ENCODE results near the gene SCN2B. TPM values are rescaled to one million over a fixed set of nuclear protein-coding genes. Genes with fewer than 3 reads are reported as not detected.
A peak's percentile ranks its signal among the peaks of the same experiment; 100 is the strongest.

The SCN2B gene
- total RNA-seq, 1 experiment from 2014 or later = not detected

DNA sequence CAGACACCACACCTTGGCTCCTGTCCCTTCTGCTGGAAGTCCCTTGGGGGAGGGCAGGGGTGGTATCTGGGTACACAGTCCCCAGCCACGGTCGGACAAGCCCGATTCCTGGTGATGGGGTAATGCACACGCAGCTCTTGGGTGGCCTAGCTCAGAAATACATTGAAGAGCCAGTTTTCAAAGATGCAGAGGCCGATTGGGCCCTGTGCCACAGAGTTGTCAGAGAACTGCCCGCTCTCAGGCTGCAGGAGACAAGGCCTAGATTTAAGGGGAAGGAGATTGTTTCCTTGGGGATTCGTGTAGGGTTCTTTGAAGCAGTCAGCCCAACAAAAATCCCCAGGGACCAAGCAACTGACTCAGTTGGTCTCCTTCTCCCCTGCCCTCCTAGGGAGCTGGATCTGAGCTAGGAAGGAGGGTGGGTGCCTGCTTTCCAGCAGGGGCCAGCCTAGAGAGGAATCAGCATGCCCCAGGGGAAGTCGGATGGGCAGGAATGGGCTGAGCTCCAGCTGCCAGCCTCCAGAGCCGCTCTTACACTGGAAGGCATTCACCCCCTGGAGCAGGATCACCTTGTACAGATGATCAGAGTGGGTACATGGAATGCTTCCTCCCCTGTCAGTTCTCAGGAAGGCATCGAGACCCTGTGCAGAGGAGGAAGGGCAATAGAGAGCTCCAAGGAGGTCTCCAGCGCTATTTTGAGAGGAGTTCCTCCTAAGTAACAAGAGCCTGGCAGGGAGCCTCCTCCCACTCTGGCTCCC is 20.5 kb downstream of the SCN2B start:
- Histone ChIP-seq H3K9me3 (replicated peaks) (no peaks in the 10 kb centered on the region), H3K36me3 (no peaks in the 10 kb centered on the region), H3K27me3 (peaks cover 17% of the 10 kb centered on the region; the same call in 1 of the 2 replicates), H3K4me3 (no peak overlapping the region), H3K27ac (no peak overlapping the region), H3K4me1 (no peaks in the 10 kb centered on the region)
- no peak for DNase-seq

DNA sequence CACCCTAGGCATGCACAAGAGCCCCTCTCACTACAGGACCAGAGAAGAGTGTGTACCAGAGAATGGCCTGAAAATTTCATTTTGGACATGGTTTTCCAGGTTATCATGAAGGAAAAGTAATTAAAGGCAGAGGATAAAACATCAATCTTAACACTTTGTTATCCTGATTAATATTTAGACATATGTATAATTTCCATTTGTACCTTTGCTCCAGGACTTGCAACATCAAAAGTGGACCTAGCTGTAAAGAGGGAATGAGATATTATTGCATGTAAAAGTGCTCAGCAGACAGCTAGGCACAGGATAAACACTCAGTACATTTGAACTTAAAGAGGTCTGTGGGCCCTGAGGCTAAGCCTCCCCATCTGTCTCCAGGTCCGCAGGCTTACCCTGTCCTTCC is 21.8 kb downstream of the SCN2B start:
- H3K27me3 ChIP-seq = peaks cover 17% of the 10 kb centered on the region; the same call in 1 of the 2 replicates

DNA sequence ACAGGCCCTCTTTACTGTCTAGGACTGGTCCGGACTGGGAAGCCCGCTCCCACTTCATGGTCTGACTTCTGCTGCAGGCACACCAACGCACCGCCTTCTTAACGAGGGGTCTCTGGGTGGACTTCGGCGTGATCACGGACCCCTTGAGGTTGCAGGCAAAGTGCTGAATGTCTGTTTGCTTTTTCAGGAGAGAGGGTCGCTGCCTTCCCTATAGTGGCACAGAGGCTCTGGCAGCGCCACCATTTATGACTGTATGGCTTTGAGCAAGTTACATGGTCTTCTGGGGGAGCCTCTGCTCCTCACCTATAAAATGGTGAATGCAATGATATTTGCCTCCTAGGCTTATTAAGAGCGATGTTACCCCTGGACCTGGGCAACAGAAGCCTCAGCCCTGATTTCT is 22.5 kb downstream of the SCN2B start:
- Histone ChIP-seq H3K4me1 (no peaks in the 10 kb centered on the region), H3K27me3 (peaks cover 17% of the 10 kb centered on the region; the same call in 1 of the 2 replicates), H3K4me3 (no peak overlapping the region), H3K9me3 (replicated peaks) (no peaks in the 10 kb centered on the region), H3K36me3 (no peaks in the 10 kb centered on the region), H3K27ac (no peak overlapping the region)
- no peak for DNase-seq

More for the DNA sequence above, 21.8 kb downstream of the SCN2B start:
- Histone ChIP-seq H3K4me1 (no peaks in the 10 kb centered on the region), H3K36me3 (no peaks in the 10 kb centered on the region), H3K27ac (no peak overlapping the region), H3K4me3 (no peak overlapping the region), H3K9me3 (replicated peaks) (no peaks in the 10 kb centered on the region)
- no peak for DNase-seq

- Histone ChIP-seq H3K27me3 (peaks cover 17% of the 10 kb centered on the region; the same call in 1 of the 2 replicates), H3K9me3 (replicated peaks) (no peaks in the 10 kb centered on the region), H3K27ac (no peak overlapping the region), H3K36me3 (no peaks in the 10 kb centered on the region), H3K4me1 (no peaks in the 10 kb centered on the region), H3K4me3 (no peak overlapping the region)
- no peak for DNase-seq
These were observed 22.9 kb downstream of the SCN2B start for GRCh38 chr11:118153516-118153915.

DNA sequence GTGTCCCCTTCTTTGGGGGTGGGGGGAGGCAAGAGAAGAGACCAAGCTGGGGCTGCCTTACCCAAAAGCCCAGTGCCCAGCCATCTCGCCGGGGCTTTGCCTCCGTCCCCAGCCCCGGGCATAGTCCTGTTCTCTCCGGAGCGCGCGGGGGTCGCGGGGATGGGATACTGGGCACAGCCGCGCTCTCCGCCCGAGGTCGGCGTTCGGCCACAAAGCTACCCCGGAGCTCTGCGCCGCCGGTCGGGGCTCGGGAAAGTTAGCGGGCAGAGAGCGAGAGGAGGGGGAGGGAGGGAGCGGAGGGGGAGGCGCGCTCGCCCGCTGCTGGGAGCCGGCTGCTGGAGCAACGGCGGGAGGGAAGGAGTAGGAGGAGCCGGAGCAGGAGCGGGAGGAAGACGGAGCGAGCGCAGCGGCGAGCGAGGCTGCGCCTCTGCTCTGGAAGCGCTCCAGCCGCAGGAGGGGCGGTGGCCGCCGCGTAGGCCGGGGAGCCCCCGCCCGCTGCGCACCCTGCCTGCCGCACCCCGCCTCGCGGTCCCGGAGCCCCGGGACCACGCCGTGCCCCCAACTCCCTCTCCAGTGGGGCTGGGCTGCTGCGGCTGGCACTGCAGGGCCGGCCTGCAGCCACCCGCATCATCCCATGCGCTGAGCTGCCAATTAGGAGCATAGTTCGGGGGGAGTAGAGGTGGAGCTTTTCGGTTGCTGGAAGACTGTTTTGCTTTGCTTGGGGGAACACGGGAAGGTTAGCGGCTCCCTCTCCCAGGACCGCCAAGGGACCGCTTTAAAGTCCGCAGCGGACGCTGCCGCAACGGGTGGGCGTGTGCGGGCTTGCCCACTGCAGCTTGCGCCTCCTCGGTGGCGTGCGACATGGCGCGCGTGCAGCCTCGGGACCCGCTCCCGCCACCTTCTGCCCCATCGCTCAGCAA is 23.6 kb downstream of the SCN2B start, which contains the start of gene SCN4B:
TSS of gene SCN4B (minus strand) at position 272 of the 920 bp plus-strand sequence. CDS start at position 122, 150 bp downstream.
- Histone ChIP-seq H3K4me3 (peak within 1 kb of the TSS; percentile 43), H3K36me3 (no peaks in the 10 kb centered on the region), H3K27ac (no peak within 1 kb of the TSS), H3K9me3 (replicated peaks) (no peaks in the 10 kb centered on the region), H3K4me1 (no peaks in the 10 kb centered on the region), H3K27me3 (peaks cover 17% of the 10 kb centered on the region; the same call in 1 of the 2 replicates)
- peak; percentile 21 to 35 for DNase-seq

GRCh38 chr11:118152020-118152551 is 24.4 kb downstream of the SCN2B start:
- H3K27ac ChIP-seq = no peak overlapping the region
- DNase-seq = no peak
- no peaks in the 10 kb centered on the region for H3K9me3 ChIP-seq (replicated peaks)
- no peaks in the 10 kb centered on the region for H3K36me3 ChIP-seq
- peaks cover 17% of the 10 kb centered on the region; the same call in 1 of the 2 replicates for H3K27me3 ChIP-seq
- H3K4me3 ChIP-seq = no peak overlapping the region
- H3K4me1 ChIP-seq = no peaks in the 10 kb centered on the region

GRCh38 chr11:118151431-118151830 is 25.0 kb downstream of the SCN2B start:
- no peak for DNase-seq
- H3K27ac ChIP-seq = no peak overlapping the region

GRCh38 chr11:118149493-118149892 is 26.9 kb downstream of the SCN2B start:
- no peaks in the 10 kb centered on the region for H3K4me1 ChIP-seq
- H3K36me3 ChIP-seq = no peaks in the 10 kb centered on the region
- no peak overlapping the region for H3K4me3 ChIP-seq
- no peak for DNase-seq
- H3K9me3 ChIP-seq (replicated peaks) = no peaks in the 10 kb centered on the region
- peaks cover 8% of the 10 kb centered on the region; the same call in 1 of the 2 replicates for H3K27me3 ChIP-seq
- no peak overlapping the region for H3K27ac ChIP-seq

More at GRCh38 chr11:118151431-118151830, 25.0 kb downstream of the SCN2B start:
- peaks cover 17% of the 10 kb centered on the region; the same call in 1 of the 2 replicates for H3K27me3 ChIP-seq
- no peaks in the 10 kb centered on the region for H3K4me1 ChIP-seq
- H3K9me3 ChIP-seq (replicated peaks) = no peaks in the 10 kb centered on the region
- H3K4me3 ChIP-seq = no peak overlapping the region
- no peaks in the 10 kb centered on the region for H3K36me3 ChIP-seq

GRCh38 chr11:118148856-118149255 is 27.6 kb downstream of the SCN2B start:
- Histone ChIP-seq H3K27me3 (peaks cover 8% of the 10 kb centered on the region; the same call in 1 of the 2 replicates), H3K4me1 (no peaks in the 10 kb centered on the region), H3K9me3 (replicated peaks) (no peaks in the 10 kb centered on the region), H3K27ac (no peak overlapping the region), H3K36me3 (no peaks in the 10 kb centered on the region), H3K4me3 (no peak overlapping the region)
- no peak for DNase-seq

- Histone ChIP-seq H3K36me3 (no peaks in the 10 kb centered on the region), H3K4me3 (no peak overlapping the region), H3K4me1 (no peaks in the 10 kb centered on the region), H3K27me3 (peaks cover 8% of the 10 kb centered on the region; the same call in 1 of the 2 replicates), H3K27ac (no peak overlapping the region), H3K9me3 (replicated peaks) (no peaks in the 10 kb centered on the region)
- DNase-seq = no peak
These were observed 28.2 kb downstream of the SCN2B start for GRCh38 chr11:118148240-118148639.

DNA sequence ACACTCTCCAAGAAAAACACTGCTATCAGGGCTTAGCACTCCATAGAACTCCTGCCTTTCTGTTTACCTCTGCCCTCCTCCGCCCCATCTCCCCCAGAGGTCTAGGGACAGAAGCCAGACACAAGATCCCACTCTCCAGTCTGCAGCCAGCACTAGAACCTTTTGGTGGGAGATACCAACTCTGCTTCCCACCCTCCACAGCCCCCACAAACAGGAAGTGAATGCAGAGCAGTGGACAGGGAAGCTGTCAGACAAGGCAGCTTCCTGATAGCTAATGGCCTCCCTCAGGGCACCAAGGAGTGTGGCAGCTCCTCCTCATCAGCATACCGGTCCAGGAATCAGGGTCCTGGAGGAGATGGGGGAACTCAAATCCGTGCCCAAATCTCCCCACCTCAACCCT is 28.9 kb downstream of the SCN2B start:
- Histone ChIP-seq H3K27ac (no peak overlapping the region), H3K9me3 (replicated peaks) (no peaks in the 10 kb centered on the region), H3K36me3 (no peaks in the 10 kb centered on the region), H3K27me3 (peaks cover 7% of the 10 kb centered on the region; the same call in 1 of the 2 replicates), H3K4me3 (no peak overlapping the region), H3K4me1 (no peaks in the 10 kb centered on the region)
- no peak for DNase-seq

DNA sequence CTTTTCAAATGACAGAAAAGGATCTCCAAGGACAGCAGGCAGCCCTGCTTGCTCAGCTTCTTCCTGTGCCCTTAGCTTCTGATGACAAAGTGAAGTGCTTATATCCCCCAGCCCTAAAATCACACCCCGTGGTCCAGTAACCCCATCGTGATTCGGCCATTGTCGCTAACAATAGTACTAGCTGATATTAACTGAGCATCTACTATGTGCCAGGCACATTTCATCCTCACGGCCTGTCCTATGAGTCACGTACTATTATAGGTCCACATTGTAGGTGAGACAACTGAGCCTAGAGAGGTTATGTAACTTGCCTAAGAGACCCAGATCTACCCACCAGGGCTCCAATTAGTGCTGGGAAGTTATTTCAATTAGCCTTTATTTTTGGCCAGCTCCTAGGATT is 29.9 kb downstream of the SCN2B start:
- Histone ChIP-seq H3K27me3 (peaks cover 2% of the 10 kb centered on the region; the same call in 1 of the 2 replicates), H3K36me3 (no peaks in the 10 kb centered on the region), H3K4me3 (no peak overlapping the region), H3K9me3 (replicated peaks) (no peaks in the 10 kb centered on the region), H3K4me1 (no peaks in the 10 kb centered on the region), H3K27ac (no peak overlapping the region)
- DNase-seq = no peak

DNA sequence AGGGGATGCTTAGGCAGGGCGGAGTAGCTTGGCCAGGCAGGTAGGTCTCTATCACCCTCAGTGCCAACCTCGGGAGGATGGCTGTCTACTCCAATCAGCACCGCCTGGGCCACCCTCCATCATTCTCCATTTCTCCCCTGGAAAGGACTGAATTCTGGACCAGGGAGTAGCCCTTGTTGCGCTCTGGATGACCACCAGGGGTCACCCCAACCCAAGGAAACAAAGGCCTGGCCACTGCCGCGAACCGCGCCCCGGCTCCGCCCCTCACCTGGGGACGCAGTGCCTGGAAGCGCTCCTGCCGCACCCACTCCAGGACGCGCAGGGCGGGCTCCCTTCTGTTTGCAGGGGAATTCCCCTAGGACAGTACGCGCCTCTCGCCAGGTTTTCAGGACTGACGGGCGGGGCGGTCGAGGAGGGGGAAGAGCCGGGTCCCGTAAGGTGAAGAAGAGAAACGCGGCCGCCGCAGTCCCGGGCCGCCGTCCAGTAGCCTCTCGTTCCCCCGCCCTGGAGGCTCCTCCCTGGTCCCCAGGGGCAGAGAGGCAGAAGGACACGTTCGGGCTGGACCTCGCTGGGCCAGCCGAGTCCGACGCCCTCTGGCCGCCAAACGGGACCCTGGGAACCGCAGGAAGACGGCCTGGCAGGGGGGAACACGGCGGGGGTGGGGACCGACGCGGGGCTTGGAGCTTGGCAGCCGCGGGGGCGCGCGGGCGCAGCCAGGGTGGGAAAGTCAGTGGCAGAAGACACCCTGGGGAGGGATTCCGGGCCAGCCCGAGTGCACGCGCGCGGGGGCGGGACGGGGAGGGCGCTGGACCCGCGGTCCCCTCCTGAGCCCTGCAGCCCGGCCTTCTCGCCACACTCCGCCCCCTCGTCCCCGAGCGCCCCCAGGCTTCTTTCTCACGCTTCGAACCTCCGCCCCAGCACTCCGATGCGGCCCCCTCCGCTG is 30.9 kb downstream of the SCN2B start:
- Histone ChIP-seq H3K36me3 (no peaks in the 10 kb centered on the region), H3K27ac (no peak overlapping the region), H3K9me3 (replicated peaks) (no peaks in the 10 kb centered on the region), H3K27me3 (no peaks in the 10 kb centered on the region), H3K4me3 (peak overlapping the region; percentile 49), H3K4me1 (no peaks in the 10 kb centered on the region)
- DNase-seq = peak; percentile 48 to 78
